GM19351 (cell line): ENCODE data around the gene ZFP82.

ENCODE experiments used
- ATAC-seq: cut with Tn5 transposase; IDR thresholded peaks from one replicate; pipeline ENCODE4 v1.9.1; 2021; ENCODE audit warnings: mild to moderate bottlenecking, moderate library complexity; ENCODE audit not compliant: unreplicated experiment

The ZFP82 gene

GRCh38 chr19:36373638-36374156, 44.7 kb downstream of the ZFP82 start:
- no peak for ATAC-seq

- no peak for ATAC-seq
These were observed 46.6 kb downstream of the ZFP82 start for GRCh38 chr19:36371886-36372285.

GRCh38 chr19:36363845-36364244, 54.6 kb downstream of the ZFP82 start:
- no peak for ATAC-seq
